Astrocyte of the hippocampus (primary cell): ENCODE results near the gene CABCOCO1.

Experiments
- DNase-seq: peaks from one replicate; pipeline ENCODE4 v3.0.0; 2011; ENCODE audit warnings: low read depth, low spot score

CABCOCO1 gene

DNA sequence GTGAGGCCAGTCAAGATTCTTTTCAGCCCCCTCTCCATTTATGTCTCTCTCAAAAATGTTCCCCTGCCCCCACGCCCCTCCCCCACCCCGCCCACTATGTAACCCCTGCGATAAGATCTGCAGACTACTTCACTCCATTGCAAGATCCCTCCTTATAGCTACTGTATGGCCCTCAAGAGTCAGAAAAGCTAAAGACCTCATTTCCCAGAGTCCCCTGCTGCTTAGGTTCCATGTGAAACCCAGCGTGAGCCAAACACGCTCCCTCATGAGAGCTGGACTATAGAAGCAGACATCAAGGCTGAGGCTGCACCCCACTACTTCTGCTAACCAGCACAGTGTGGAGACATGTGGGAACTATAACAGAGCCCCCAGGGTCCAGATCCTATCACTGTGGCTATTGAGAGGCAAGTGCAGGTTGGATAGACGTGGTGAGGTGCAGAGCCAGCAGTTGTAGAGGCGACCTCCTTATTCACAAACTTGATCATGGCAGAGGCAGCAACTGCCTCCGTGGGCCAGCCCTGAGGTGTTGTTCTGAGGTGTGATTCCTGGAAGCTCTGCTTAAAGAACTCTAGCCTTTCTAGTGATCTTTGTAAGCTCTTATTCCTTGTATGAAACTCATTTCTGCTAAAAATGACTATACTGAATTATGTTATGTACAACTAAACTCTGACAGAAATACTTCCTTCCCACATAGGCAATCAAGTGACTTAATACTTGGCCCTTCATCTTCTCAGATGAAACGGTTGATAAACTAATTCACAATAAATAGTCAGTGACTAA lies 121.8 kb downstream of the CABCOCO1 start:
- no peak for DNase-seq

GRCh38 chr10:61785473-61786105 lies 122.9 kb downstream of the CABCOCO1 start:
- no peak for DNase-seq

DNA sequence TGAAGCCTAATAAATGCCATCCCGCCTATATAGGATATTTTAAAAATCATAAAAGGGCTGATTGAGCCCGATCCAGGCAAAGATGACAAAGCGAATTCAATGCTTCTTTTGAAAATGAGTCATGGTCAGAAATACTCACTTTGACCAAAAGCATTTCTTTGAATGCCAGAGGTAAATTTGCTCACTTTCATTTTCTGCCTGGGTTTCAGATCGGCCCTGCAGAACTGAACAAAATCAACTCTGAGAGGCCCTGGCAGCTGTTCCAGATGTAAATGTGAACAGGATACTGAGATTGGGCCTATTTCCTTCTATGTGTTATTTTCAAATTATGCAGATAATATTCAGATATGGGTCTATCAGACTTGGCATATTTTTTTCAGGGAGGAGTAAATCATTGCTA lies 124.0 kb downstream of the CABCOCO1 start:
- DNase-seq: peak; percentile 83

DNA sequence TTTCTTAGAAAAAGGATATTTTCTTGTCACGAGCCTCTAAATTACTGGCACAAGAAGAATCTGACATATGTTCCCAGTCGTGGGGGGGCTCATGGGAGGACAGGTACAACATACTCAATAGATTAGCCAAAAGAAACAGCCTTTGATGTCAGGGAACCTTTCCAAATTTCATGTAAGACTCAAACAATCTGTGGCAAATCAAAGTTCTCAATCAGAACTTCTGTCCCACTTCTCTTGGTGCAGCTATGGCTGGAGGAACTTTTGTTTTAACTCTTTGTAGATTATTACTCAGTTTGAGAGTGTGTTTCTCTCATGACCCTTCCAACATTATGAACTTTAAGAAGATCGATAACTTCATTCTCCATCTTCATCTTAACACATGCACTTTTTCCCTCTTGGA lies 124.4 kb downstream of the CABCOCO1 start:
- no peak for DNase-seq

GRCh38 chr10:61789031-61789430 lies 126.3 kb downstream of the CABCOCO1 start:
- no peak for DNase-seq

- peak; percentile 24 for DNase-seq
Observed at GRCh38 chr10:61791216-61791615, 128.5 kb downstream of the CABCOCO1 start.

- no peak for DNase-seq
Observed at GRCh38 chr10:61792097-61792716, 129.5 kb downstream of the CABCOCO1 start.

DNA sequence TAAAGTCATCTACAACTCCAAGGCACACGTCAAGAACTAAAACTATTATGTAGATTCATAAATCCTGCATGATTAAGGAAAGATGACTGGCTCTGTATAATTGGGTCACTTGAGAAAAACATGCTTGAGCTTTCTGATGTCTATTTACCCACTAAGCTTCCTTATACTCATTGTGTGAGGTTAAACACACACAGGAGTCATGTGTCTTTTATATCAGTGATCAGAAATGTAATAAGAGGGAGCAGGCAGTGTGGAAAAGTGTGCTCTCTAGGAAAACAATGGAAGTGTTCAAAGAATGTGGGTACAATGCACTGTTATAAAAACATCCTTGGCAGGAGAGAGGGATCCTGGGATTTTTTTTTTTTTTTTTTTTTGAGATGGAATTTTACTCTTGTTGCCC lies 130.2 kb downstream of the CABCOCO1 start:
- no peak for DNase-seq

GRCh38 chr10:61793760-61794703 lies 131.3 kb downstream of the CABCOCO1 start:
- DNase-seq: peak; percentile 50

- DNase-seq: no peak
Observed at GRCh38 chr10:61795147-61795546, 132.4 kb downstream of the CABCOCO1 start.

DNA sequence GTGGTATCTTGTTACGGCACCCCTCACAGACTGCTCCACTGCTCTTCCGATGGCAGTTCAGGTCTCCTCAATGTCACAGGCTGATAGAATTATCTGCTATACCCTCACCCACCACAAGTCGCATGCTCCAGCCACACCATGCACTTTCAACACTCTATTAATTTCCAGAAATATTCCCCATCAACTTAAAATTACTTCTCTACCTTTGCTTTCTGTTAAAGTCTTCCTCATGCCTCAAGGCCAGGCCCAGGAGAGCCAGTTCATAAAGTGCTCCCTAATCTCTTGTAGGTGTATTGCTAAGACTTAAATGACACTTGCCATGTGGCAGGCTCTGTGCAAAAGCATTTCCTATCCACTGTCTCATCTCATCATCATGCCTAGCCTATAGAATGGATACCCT lies 132.8 kb downstream of the CABCOCO1 start:
- DNase-seq: no peak

DNA sequence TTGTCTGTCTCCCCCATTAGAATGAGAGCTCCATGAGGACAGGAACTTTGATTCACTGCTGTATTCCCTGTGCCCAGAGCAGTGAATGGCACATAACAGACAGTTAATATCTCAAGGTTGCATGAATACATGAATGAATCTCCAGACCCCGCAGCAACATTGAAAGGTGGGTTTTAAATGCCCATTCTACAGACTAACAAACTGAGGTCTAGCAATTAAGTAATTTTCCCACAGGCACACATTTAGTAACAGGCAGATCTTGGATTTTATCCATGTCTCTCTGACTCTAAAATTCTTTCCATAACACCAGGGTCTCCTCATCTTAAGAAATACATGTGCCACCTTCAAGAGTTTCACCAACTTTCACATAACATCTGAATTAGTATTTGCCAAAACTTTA lies 134.1 kb downstream of the CABCOCO1 start:
- DNase-seq: no peak

- no peak for DNase-seq
Observed at GRCh38 chr10:61797304-61798153, 134.8 kb downstream of the CABCOCO1 start.

DNA sequence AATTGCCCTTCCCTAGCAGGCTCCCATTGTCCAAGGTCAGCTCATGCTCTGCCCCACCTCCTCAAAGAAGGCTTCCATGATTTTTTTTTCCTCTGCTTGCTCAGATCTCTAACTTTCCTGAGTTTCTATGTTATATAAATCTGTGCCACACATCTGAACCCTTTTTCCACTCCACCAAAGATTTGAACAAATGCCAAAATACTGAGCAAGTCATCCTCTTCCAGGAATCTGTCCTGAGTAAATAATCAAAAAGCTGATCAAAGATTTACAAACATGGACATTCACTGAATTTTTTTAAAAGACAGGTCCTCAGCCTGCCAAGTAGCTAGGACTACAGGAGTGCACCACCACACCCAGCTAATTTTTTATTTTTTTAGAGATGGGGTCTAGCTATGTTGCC lies 136.0 kb downstream of the CABCOCO1 start:
- no peak for DNase-seq

GRCh38 chr10:61801484-61801883 lies 138.8 kb downstream of the CABCOCO1 start:
- no peak for DNase-seq

- no peak for DNase-seq
Observed at GRCh38 chr10:61803269-61803668, 140.5 kb downstream of the CABCOCO1 start.

GRCh38 chr10:61804414-61804813 lies 141.7 kb downstream of the CABCOCO1 start:
- no peak for DNase-seq

DNA sequence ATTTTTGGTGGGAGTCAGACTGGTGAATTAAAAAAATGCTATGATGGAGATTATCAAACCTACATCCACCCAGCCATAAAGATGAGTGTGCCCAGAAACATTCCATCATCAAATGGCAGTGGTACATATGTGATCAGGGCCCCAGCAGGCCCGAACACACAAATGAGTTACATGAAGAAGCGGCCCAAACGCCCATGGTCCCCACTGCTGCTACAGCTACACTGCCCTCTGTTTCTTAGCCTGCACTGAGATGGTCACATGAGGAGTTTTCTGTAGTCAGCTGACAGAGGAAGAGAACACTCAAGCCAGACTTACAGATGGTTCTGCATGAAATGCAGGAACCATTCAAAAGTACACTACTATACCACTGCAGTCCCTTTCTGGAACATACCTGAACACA lies 142.4 kb downstream of the CABCOCO1 start:
- DNase-seq: no peak

DNA sequence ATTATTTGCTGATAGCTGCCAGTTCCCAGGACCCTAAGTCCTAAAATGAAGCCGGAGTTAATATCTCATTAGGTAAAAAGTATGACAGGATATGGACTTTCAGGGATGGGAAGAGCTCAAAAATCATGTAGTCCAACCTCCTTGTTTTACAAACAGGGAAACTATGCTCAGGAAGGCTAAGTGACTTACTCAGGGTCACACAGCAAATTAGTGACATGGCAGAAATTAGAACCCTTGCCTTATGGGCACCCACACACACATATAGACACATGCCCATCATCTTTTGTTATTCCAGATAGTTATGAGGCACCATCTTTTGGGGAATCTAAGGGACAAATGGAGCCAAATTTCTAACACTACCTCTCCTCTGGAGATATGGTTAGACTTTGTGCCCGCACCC lies 147.5 kb downstream of the CABCOCO1 start:
- DNase-seq: no peak

DNA sequence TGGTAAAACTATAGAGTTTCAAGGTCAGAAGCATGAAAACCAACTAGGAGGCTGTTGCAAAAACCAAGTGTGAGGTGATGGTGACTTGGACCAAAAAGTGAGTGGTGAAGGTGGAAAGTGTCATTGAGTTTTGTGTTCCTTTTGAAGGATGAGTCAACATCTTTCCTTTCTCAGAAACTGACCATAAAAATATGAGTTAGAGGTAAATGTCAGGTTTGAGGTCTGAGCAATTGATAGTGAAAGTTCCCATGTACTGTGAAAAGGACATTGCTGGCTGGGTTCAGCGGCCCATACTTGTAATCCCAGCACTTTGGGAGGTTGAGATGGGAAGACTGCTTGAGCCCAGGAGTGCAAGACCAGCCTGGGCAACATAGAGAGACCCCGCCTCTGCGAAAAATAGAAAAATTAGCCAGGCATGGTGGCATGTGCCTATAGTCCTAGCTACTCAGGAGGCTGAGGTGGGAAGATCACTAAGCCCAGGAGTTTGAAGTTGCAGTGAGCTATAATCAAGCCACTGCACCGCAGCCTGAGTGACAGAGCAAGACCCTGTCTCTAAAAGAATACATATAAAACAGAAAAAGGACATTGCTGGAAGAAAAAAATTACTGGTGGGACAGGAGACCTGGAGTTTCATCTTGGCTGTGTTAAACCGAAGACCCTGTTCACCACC lies 149.5 kb downstream of the CABCOCO1 start:
- DNase-seq: no peak
